Measurements from ENCODE around the gene PLXDC1.

DNA sequence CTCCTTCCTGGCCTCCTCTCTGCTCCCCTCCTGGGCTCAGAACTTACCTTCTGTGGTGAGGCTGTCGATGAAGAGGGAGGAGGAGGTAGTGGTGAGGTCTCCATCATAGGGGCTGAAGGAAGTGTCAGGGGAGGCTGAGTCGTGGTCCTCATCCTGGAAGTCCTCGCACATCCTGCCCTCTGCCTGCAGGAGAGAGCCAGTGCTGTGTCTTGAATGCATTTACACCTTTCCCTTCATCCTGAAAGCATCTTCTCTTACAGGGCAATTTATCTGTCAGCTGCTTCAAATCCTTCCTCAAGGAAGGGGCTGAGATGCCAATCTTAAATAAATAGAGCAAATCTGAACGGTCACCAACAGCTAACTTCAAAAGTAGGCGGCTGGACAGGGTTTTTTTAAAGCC is 73.6 kb downstream of the PLXDC1 start:
- TF ChIP-seq, protein P1, sequence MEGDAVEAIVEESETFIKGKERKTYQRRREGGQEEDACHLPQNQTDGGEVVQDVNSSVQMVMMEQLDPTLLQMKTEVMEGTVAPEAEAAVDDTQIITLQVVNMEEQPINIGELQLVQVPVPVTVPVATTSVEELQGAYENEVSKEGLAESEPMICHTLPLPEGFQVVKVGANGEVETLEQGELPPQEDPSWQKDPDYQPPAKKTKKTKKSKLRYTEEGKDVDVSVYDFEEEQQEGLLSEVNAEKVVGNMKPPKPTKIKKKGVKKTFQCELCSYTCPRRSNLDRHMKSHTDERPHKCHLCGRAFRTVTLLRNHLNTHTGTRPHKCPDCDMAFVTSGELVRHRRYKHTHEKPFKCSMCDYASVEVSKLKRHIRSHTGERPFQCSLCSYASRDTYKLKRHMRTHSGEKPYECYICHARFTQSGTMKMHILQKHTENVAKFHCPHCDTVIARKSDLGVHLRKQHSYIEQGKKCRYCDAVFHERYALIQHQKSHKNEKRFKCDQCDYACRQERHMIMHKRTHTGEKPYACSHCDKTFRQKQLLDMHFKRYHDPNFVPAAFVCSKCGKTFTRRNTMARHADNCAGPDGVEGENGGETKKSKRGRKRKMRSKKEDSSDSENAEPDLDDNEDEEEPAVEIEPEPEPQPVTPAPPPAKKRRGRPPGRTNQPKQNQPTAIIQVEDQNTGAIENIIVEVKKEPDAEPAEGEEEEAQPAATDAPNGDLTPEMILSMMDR (conservative IDR thresholded peaks at IDR 0.05; ENCODE audit: low read depth in 2 of 2): peak; percentile 20 to 54; a peak in 2 of 4 replicates
- TF ChIP-seq JUNB (IDR thresholded peaks at IDR 0.05; ENCODE audit: unreplicated experiment) (no peak), EZH2phosphoT487 (IDR thresholded peaks at IDR 0.05; ENCODE audit: unreplicated experiment) (no peak), EZH2 (IDR thresholded peaks at IDR 0.05; ENCODE audit: low read depth, unreplicated experiment) (no peak), STAT1 (IDR thresholded peaks at IDR 0.05; ENCODE audit: unreplicated experiment) (no peak), ETS1 (IDR thresholded peaks at IDR 0.05) (no peak), POLR2AphosphoS5 (IDR thresholded peaks at IDR 0.05; ENCODE audit: low read depth) (no peak), ZNF331 (CRISPR knock-in tag; IDR thresholded peaks at IDR 0.05; ENCODE audit: low read depth) (no peak), CREB1 (CRISPR knock-in tag; IDR thresholded peaks at IDR 0.05; ENCODE audit: low read depth) (no peak), NANOG (IDR thresholded peaks at IDR 0.05; ENCODE audit: borderline replicate concordance) (no peak), REST (IDR thresholded peaks at IDR 0.05; ENCODE audit: unreplicated experiment) (no peak)
